GM19043 (cell line): Measurements from ENCODE around the gene PRR14L.
A peak's percentile ranks its signal among the peaks of the same experiment; 100 is the strongest.
"Not testable (repeated sequence)": the region's sequence is repeated elsewhere in the genome, so short reads cannot be mapped to it uniquely, and the experiment has no call there.

Source experiments
- ATAC-seq: cut with Tn5 transposase; IDR thresholded peaks from one replicate; pipeline ENCODE4 v1.9.1; 2021; ENCODE audit warnings: low read depth; ENCODE audit not compliant: unreplicated experiment

Gene PRR14L

GRCh38 chr22:31749636-31750364, at the start of gene PRR14L:
PRR14L (minus strand) TSS chr22:31750132; CDS start chr22:31738860, 11,272 bp downstream.
- ATAC-seq = peak; percentile 52

- not testable (repeated sequence) for ATAC-seq
Observed at GRCh38 chr22:31799358-31799757, 49.4 kb upstream of the PRR14L start.

- no peak for ATAC-seq
Observed at GRCh38 chr22:31790240-31790639, 40.3 kb upstream of the PRR14L start.

GRCh38 chr22:31789803-31790202, 39.9 kb upstream of the PRR14L start:
- no peak for ATAC-seq

- ATAC-seq = no peak
Observed at GRCh38 chr22:31776231-31776630, 26.3 kb upstream of the PRR14L start.

- ATAC-seq = no peak
Observed at GRCh38 chr22:31773416-31773815, 23.5 kb upstream of the PRR14L start.

- no peak for ATAC-seq
Observed at GRCh38 chr22:31768422-31769059, 18.6 kb upstream of the PRR14L start.

- no peak for ATAC-seq
Observed at GRCh38 chr22:31764785-31765184, 14.9 kb upstream of the PRR14L start.

- ATAC-seq = not testable (repeated sequence)
Observed at GRCh38 chr22:31758860-31759259, 8.9 kb upstream of the PRR14L start.

GRCh38 chr22:31757265-31757664, 7.3 kb upstream of the PRR14L start:
- no peak for ATAC-seq

- no peak for ATAC-seq
Observed at GRCh38 chr22:31754813-31755212, 4.9 kb upstream of the PRR14L start.

GRCh38 chr22:31753634-31754501, 3.9 kb upstream of the PRR14L start, which contains the start of gene DEPDC5:
DEPDC5 (plus strand) TSS chr22:31754019; CDS start chr22:31754922, 903 bp downstream.
- peak; percentile 49 for ATAC-seq

GRCh38 chr22:31753005-31753633, 3.2 kb upstream of the PRR14L start:
- ATAC-seq = peak; percentile 15

- ATAC-seq = no peak
Observed at GRCh38 chr22:31752096-31752847, 2.3 kb upstream of the PRR14L start.

- ATAC-seq = no peak
Observed at GRCh38 chr22:31750365-31751284, 693 bp upstream of the PRR14L start.

- ATAC-seq = no peak
Observed at GRCh38 chr22:31748490-31748889, 1.4 kb downstream of the PRR14L start.

- ATAC-seq = no peak
Observed at GRCh38 chr22:31747441-31747840, 2.5 kb downstream of the PRR14L start.

GRCh38 chr22:31743871-31744270, 6.1 kb downstream of the PRR14L start:
- no peak for ATAC-seq

- no peak for ATAC-seq
Observed at GRCh38 chr22:31742682-31743081, 7.2 kb downstream of the PRR14L start.
